GM19023 (cell line): ENCODE measurements around the gene LYPD8.
A peak's percentile ranks its signal among the peaks of the same experiment; 100 is the strongest.
"Not testable (repeated sequence)": the region's sequence is repeated elsewhere in the genome, so short reads cannot be mapped to it uniquely, and the experiment has no call there.

Experiments
- ATAC-seq: cut with Tn5 transposase; IDR thresholded peaks from one replicate; pipeline ENCODE4 v1.9.1; 2021; ENCODE audit warnings: mild to moderate bottlenecking, moderate library complexity; ENCODE audit not compliant: unreplicated experiment

Gene LYPD8, protein sequence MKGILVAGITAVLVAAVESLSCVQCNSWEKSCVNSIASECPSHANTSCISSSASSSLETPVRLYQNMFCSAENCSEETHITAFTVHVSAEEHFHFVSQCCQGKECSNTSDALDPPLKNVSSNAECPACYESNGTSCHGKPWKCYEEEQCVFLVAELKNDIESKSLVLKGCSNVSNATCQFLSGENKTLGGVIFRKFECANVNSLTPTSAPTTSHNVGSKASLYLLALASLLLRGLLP

DNA sequence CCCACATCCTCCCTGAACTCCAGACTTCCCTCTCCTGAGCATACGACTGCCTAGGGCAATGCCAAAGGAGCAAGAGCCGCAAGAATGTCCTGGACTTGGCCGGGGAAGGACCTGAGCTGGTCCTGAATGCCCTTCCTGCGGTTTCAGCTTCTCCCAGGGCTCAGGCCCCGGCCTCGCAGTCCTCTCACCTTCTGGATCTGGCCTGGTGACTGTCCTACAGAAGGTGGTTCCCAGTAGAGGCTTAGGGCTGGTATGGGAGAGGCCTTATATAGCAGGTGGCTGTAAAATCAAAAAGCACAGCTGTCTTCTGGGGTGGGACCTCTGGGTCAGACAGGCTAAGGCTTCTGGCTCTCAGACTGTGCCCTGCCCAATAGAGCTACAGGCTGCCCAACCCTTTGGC, at the start of gene LYPD8:
TSS of gene LYPD8 (minus strand) at position 243 of the 400 bp plus-strand sequence. CDS start 4,678 bp downstream, outside the sequence.
- no peak for ATAC-seq

DNA sequence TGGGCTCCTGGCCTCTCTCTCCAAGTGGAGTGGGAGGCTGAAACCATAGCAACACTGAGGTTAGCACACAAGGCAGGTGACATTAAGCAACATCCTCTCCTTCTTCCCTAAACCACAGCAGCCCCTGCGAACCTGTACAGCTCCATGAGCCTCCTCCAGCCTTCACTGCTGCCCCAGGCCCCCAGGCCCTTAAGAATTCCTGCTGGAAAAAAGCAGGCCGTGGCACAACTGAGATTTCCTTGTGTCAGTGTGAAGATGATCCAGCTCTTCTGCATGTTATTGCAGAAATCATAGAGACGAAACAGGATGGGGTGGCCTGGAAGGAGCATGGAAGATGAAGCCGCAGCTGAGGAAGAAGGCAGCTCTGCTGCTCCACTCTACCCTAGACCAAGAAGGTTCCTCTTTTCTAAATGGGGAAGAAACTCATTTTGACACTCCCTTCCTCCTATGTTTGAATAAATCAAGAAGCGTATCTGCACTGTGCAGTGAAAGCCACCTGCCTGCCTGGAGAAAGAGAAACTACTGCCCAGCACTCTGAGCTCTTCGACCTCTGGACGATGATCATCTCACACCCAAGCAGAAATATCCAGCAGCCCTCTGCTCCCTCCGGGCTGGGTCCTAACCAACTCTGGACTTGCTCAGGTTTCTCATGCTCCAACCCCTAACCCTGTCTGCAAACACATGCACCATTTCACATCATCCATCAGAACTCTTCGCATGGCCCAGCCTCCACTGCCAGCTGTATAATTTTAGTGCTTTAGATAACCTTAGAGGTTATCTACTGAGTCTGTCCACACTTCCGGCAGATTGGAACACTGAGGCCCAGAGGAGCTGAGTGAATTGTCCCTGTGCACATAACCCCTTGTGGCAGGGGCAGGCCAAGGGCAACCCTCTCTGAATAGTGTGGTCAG, 49.5 kb upstream of the LYPD8 start:
- peak; percentile 87 for ATAC-seq

DNA sequence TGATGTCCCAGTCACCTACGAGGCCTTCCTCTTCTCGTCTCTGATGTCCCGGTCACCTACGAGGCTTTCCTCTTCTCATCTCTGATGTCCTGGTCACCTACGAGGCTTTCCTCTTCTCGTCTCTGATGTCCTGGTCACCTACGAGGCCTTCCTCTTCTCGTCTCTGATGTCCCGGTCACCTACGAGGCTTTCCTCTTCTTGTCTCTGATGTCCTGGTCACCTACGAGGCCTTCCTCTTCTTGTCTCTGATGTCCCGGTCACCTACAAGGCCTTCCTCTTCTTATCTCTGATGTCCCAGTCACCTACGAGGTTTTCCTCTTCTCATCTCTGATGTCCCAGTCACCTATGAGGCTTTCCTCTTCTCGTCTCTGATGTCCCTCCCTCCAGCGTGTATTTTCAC, 47.9 kb upstream of the LYPD8 start:
- not testable (repeated sequence) for ATAC-seq

- no peak for ATAC-seq
These were observed 46.9 kb upstream of the LYPD8 start for GRCh38 chr1:248802454-248802853.

DNA sequence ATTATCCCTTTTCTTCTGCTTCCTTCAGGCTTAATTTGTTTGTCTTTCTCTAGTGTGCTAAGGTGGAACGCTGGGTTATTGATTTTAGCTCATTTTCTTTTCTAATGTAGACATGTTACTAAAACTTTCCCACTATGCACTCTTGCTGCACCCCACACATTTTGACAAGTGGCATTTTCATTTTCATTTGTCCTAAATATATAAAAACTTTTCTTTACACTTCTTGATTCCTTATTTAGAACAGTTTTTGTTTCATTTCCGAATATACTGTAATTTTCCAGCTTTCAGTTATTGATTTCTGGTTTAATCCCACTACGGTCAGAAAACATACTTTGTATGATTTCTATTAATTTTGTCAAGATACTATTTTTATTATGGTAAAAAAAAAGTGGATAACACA, 44.9 kb upstream of the LYPD8 start:
- ATAC-seq = no peak

- no peak for ATAC-seq
These were observed 43.2 kb upstream of the LYPD8 start for GRCh38 chr1:248798791-248799190.

DNA sequence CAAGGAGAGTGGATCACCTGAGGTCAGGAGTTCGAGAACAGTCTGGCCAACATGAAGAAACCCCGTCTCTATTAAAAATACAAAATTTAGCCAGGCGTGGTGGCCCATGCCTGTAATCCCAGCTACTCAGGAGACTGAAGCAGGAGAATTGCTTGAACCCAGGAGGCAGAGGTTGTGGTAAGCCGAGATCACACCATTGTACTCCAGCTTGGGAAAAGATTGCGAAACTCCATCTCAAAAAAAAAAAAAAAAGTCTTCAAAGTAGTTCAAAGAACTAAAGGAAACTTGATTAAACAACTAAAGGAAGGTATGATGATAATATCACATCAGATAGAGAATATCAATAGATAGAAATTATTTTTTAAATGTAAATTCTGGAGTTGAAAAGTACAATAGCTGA, 39.1 kb upstream of the LYPD8 start:
- not testable (repeated sequence) for ATAC-seq

DNA sequence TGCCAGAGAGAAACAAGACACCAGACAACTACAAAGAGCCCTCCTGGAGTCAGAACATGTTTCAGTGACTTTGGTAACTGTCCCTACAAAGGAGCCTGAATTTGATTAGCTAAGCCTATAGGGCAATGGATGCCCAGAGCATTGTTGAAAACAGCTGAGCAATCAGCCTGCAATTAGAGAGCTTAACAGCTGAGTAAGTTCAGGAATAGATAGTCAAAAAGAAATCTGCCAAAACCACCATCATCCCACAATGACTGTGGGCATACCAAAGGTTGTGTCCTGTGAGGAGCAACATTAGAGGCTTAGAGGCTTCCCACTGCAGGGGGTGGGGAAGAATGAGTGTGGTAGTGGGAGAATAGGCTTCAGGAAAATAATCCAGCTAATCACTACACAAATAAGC, 38.0 kb upstream of the LYPD8 start:
- ATAC-seq = peak; percentile 89

DNA sequence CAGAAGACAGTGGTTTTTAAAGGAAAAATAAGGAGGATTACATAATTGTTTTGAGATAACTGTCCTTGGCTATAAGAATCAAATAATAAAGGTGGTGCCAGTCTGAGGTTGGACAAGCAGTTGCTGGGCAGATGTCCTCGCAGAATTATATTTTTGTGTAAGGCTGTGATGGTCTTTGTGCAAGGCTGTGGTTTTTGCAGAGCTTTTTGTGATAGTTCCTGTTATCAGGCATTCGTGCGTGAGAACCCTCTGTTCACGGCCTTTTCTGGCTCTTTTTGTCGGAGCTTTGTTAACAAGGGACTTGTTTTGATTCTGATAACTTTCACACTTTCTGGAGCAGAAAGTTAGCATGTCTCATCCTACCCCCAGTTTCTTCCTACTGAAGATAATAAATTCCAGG, 36.8 kb upstream of the LYPD8 start:
- no peak for ATAC-seq

DNA sequence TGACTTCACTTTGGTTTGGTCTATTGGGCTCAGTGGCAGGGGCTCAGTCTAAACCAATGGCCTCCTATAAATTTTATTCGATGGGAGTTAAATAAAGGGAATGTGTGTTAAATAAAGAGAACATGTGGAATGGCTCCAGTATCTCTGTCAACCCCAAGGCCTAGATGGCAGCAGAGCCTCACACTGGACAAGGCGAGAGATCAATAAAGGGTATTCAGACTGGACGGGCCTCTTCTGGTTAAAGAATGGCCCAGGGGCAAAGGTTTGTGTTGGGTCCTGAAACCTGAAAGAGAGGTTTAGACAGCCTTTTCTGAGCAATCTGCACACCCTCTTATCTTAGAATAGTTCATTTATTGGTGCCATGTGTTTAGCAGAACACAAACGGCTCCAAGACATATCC, 35.5 kb upstream of the LYPD8 start:
- ATAC-seq = no peak

GRCh38 chr1:248790456-248790855, 34.9 kb upstream of the LYPD8 start:
- ATAC-seq = no peak

- not testable (repeated sequence) for ATAC-seq
These were observed 33.8 kb upstream of the LYPD8 start for GRCh38 chr1:248789337-248789736.

DNA sequence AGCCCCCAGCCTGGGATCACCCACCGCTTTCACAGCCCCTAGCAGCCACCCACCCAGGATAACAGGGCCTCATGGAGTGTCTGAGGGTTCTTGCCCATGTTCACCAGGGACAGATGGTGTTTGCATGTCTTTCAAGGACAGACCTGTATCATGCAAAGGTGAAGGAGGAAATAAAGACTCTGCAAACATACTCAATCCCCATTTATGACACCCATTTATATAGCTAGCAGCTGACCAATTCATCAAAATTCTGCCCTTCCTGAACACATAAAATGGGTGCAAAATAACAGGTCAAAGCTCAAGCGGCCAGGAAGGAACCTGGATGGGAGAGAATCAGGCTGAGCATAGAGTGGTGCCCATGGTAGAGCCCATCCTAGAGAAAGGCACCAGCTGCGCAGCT, 32.8 kb upstream of the LYPD8 start:
- ATAC-seq = no peak

- no peak for ATAC-seq
These were observed 31.9 kb upstream of the LYPD8 start for GRCh38 chr1:248787430-248787829.

DNA sequence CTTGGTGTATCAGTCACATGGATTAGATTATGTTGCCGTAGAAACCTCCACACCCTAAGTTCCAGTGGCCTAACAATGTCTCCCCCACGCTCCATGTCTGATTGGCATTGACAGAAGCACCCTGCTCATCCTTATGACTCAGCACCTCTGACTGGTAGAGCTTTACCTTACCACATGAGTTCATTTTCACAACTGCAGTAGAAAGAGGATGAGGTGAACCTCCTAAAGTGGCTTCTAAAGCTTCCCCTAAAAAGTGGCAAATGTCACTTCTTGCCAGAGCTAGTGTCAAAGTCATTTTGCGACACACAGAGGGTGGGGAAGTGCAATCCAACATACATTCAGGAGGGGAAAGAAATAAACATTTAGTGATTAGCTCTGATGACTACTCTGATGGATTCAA, 30.6 kb upstream of the LYPD8 start:
- ATAC-seq = no peak

GRCh38 chr1:248783367-248783766, 27.8 kb upstream of the LYPD8 start:
- ATAC-seq = no peak

GRCh38 chr1:248782416-248783141, 27.0 kb upstream of the LYPD8 start:
- no peak for ATAC-seq

- ATAC-seq = no peak
These were observed 23.8 kb upstream of the LYPD8 start for GRCh38 chr1:248779350-248779749.

DNA sequence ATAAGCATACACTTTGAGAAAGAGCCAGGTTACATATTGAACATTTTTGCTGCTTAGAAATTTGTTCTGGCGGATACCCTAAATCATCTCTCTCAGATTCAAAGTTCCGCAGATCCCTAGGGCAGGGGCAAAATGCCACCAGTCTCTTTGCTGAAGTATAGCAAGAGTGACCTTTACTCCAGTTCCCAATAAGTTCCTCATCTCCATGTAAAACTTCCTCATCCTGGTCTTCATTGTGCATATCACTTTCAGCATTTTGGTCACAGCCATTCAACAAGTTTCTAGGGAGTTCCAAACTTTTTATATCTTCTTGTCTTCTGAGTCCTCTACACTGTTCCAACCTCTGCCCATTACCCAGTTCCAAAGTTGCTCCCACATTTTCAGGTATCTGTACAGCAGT, 23.3 kb upstream of the LYPD8 start:
- no peak for ATAC-seq

- no peak for ATAC-seq
These were observed 21.4 kb upstream of the LYPD8 start for GRCh38 chr1:248776991-248777390.

- no peak for ATAC-seq
These were observed 19.9 kb upstream of the LYPD8 start for GRCh38 chr1:248775441-248775840.

GRCh38 chr1:248759644-248760043, 4.1 kb upstream of the LYPD8 start:
- ATAC-seq = no peak
